ENCODE results near the gene ZNF550. TPM values are rescaled to one million over a fixed set of nuclear protein-coding genes. Genes with fewer than 3 reads are reported as not detected.

ZNF550 gene
- total and polyA plus RNA-seq, 9 of the 15 experiments (the other 6 are each of a cell fraction or from before 2014, with no cell fraction given), result 1.6 to 11.8 (median 4.3) TPM

GRCh38 chr19:57599761-57600383, 40.2 kb upstream of the ZNF550 start, which contains the start of gene ZNF530 (continued):
- TF ChIP-seq, protein P1, sequence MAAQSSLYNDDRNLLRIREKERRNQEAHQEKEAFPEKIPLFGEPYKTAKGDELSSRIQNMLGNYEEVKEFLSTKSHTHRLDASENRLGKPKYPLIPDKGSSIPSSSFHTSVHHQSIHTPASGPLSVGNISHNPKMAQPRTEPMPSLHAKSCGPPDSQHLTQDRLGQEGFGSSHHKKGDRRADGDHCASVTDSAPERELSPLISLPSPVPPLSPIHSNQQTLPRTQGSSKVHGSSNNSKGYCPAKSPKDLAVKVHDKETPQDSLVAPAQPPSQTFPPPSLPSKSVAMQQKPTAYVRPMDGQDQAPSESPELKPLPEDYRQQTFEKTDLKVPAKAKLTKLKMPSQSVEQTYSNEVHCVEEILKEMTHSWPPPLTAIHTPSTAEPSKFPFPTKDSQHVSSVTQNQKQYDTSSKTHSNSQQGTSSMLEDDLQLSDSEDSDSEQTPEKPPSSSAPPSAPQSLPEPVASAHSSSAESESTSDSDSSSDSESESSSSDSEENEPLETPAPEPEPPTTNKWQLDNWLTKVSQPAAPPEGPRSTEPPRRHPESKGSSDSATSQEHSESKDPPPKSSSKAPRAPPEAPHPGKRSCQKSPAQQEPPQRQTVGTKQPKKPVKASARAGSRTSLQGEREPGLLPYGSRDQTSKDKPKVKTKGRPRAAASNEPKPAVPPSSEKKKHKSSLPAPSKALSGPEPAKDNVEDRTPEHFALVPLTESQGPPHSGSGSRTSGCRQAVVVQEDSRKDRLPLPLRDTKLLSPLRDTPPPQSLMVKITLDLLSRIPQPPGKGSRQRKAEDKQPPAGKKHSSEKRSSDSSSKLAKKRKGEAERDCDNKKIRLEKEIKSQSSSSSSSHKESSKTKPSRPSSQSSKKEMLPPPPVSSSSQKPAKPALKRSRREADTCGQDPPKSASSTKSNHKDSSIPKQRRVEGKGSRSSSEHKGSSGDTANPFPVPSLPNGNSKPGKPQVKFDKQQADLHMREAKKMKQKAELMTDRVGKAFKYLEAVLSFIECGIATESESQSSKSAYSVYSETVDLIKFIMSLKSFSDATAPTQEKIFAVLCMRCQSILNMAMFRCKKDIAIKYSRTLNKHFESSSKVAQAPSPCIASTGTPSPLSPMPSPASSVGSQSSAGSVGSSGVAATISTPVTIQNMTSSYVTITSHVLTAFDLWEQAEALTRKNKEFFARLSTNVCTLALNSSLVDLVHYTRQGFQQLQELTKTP (IDR thresholded peaks at IDR 0.05; ENCODE audit: low read depth in 1 of 2, partially characterized antibody in 2 of 2), result peak in 1 of 2 experiments; percentile 88
- TF ChIP-seq GTF2B (IDR thresholded peaks at IDR 0.05; ENCODE audit: extremely low read depth, insufficient read length), result no peak
- no peak for TF ChIP-seq ZFP91 (CRISPR knock-in tag; IDR thresholded peaks at IDR 0.05)
- TF ChIP-seq RBBP5 (IDR thresholded peaks at IDR 0.05; ENCODE audit: borderline replicate concordance, insufficient read depth, low read length, poor library complexity, severe bottlenecking), result peak; percentile 66
- peak; percentile 94 for TF ChIP-seq GABPB1 (CRISPR knock-in tag; IDR thresholded peaks at IDR 0.05)
- no peak for TF ChIP-seq CREB1 (IDR thresholded peaks at IDR 0.05)
- 0 out of 2 replicates have a peak, but pooled peaks have one; percentile 18 for TF ChIP-seq CREB1 (CRISPR knock-in tag; IDR thresholded peaks at IDR 0.05)
- TF ChIP-seq RFX5 (IDR thresholded peaks at IDR 0.05; ENCODE audit: low read depth, low read length), result no peak
- TF ChIP-seq CXXC5 (CRISPR knock-in tag; IDR thresholded peaks at IDR 0.05), result peak; percentile 52; the same call in 1 of the 2 replicates
- TF ChIP-seq SUPT5H (IDR thresholded peaks at IDR 0.05), result peak; percentile 50
- TF ChIP-seq ESRRA (IDR thresholded peaks at IDR 0.05; ENCODE audit: borderline replicate concordance, low read depth), result peak; percentile 40; the same call in 1 of the 2 replicates
- TF ChIP-seq MTA3 (IDR thresholded peaks at IDR 0.05; ENCODE audit: borderline replicate concordance), result peak; percentile 30; the same call in 1 of the 2 replicates
- no peak for TF ChIP-seq CBX5 (IDR thresholded peaks at IDR 0.05; ENCODE audit: borderline replicate concordance, low read depth)
- peak; percentile 66 for TF ChIP-seq TFAP4 (CRISPR knock-in tag; IDR thresholded peaks at IDR 0.05; ENCODE audit: borderline replicate concordance)
- TF ChIP-seq L3MBTL2 (IDR thresholded peaks at IDR 0.05), result peak; percentile 68
- peak in 1 of 2 experiments; percentile 23; a peak in 2 of 4 replicates for TF ChIP-seq RAD21 (CRISPR knock-in tag; conservative IDR thresholded peaks at IDR 0.05 in 1 of 2, IDR thresholded peaks at IDR 0.05 in 1 of 2)
- TF ChIP-seq MCM5 (IDR thresholded peaks at IDR 0.05; ENCODE audit: low read depth), result no peak

Data from K562 (cell line).